H9 (cell line): ENCODE measurements around the gene BCO1. TPM values are rescaled to one million over a fixed set of nuclear protein-coding genes. Genes with fewer than 3 reads are reported as not detected.

Source experiments
- DNase-seq: peaks from one replicate; pipeline ENCODE4 v3.0.0-alpha.2; 2017
- H2AFZ ChIP-seq: one replicate; pipeline ENCODE4 v1.6.1; 2013; ENCODE audit warnings: mild to moderate bottlenecking, low read length, control low read depth, moderate library complexity
- H2AK5ac ChIP-seq: 2 replicates; pipeline ENCODE4 v1.6.1; 2013; ENCODE audit warnings: low read length, control low read depth, mixed read lengths; ENCODE audit not compliant: insufficient read length
- H2BK120ac ChIP-seq: one replicate; pipeline ENCODE4 v1.6.1; 2013; ENCODE audit warnings: low read depth, mild to moderate bottlenecking, low read length, control low read depth, inconsistent platforms; ENCODE audit not compliant: poor library complexity, severe bottlenecking
- H2BK12ac ChIP-seq: 2 replicates; pipeline ENCODE4 v1.6.1; 2013; ENCODE audit warnings: low read length, control low read depth, mixed read lengths, low read depth; ENCODE audit not compliant: insufficient read length
- H2BK15ac ChIP-seq: 2 replicates; pipeline ENCODE4 v1.6.1; 2013; ENCODE audit warnings: low read depth, low read length, control low read depth
- H2BK20ac ChIP-seq: one replicate; pipeline ENCODE4 v1.6.1; 2013; ENCODE audit warnings: low read depth, mild to moderate bottlenecking, low read length, control low read depth, inconsistent platforms; ENCODE audit not compliant: poor library complexity, severe bottlenecking
- H2BK5ac ChIP-seq: 2 replicates; pipeline ENCODE4 v1.6.1; 2013; ENCODE audit warnings: low read length, control low read depth, mixed read lengths; ENCODE audit not compliant: insufficient read length
- H3K14ac ChIP-seq: 2 replicates; pipeline ENCODE4 v1.6.1; 2013; ENCODE audit warnings: low read length, control low read depth; ENCODE audit not compliant: insufficient read depth
- H3K18ac ChIP-seq: 2 replicates; pipeline ENCODE4 v1.6.1; 2013; ENCODE audit warnings: low read depth, mild to moderate bottlenecking, mixed read lengths, low read length, control low read depth; ENCODE audit not compliant: insufficient read length
- H3K23ac ChIP-seq: 2 replicates; pipeline ENCODE4 v1.6.1; 2013; ENCODE audit warnings: low read length, control low read depth, mixed read lengths, low read depth; ENCODE audit not compliant: insufficient read length
- H3K23me2 ChIP-seq: 2 replicates; pipeline ENCODE4 v1.6.1; 2013; ENCODE audit warnings: low read depth, mild to moderate bottlenecking, mixed read lengths, low read length, control low read depth; ENCODE audit not compliant: insufficient read length, poor library complexity, severe bottlenecking
- H3K27ac ChIP-seq: 2 replicates; pipeline ENCODE4 v1.5.1; 2013; ENCODE audit warnings: low read length, control low read depth, mixed read lengths, low read depth; ENCODE audit not compliant: insufficient read length
- H3K27me3 ChIP-seq: 2 replicates; pipeline ENCODE4 v1.6.1; 2013; ENCODE audit warnings: low read length, control low read depth, inconsistent platforms; ENCODE audit not compliant: insufficient read depth
- H3K4ac ChIP-seq: 2 replicates; pipeline ENCODE4 v1.6.1; 2013; ENCODE audit warnings: low read depth, mild to moderate bottlenecking, control low read depth, inconsistent platforms, low read length, moderate library complexity
- H3K4me1 ChIP-seq: 2 replicates; pipeline ENCODE4 v1.6.1; 2013; ENCODE audit warnings: low read length, control low read depth, inconsistent platforms; ENCODE audit not compliant: insufficient read depth
- H3K4me2 ChIP-seq: 2 replicates; pipeline ENCODE4 v1.6.1; 2013; ENCODE audit warnings: low read length, control low read depth, mixed read lengths; ENCODE audit not compliant: insufficient read length, insufficient read depth
- H3K56ac ChIP-seq: 2 replicates; pipeline ENCODE4 v1.6.1; 2013; ENCODE audit warnings: low read depth, mild to moderate bottlenecking, mixed read lengths, low read length, control low read depth; ENCODE audit not compliant: insufficient read length
- H3K79me1 ChIP-seq: 2 replicates; pipeline ENCODE4 v1.6.1; 2013; ENCODE audit warnings: low read depth, mild to moderate bottlenecking, moderate library complexity, low read length, control low read depth, inconsistent platforms; ENCODE audit not compliant: insufficient read depth, poor library complexity, severe bottlenecking
- H3K79me2 ChIP-seq: 2 replicates; pipeline ENCODE4 v1.6.1; 2013; ENCODE audit warnings: low read length, control low read depth, inconsistent platforms; ENCODE audit not compliant: insufficient read depth
- H3K9ac ChIP-seq: 2 replicates; pipeline ENCODE4 v1.6.1; 2013; ENCODE audit warnings: low read length, control low read depth, mixed read lengths; ENCODE audit not compliant: insufficient read length; ENCODE audit errors: extremely low read depth
- H3K9me3 ChIP-seq: one replicate; pipeline ENCODE4 v1.6.1; 2013; ENCODE audit warnings: low read depth, low read length, inconsistent platforms; ENCODE audit not compliant: control insufficient read depth
- H3T11ph ChIP-seq: one replicate; pipeline ENCODE4 v1.6.1; 2013; ENCODE audit warnings: mild to moderate bottlenecking, low read length, control low read depth, inconsistent platforms
- H4K20me1 ChIP-seq: one replicate; pipeline ENCODE4 v1.6.1; 2013; ENCODE audit not compliant: control insufficient read depth, insufficient read length, insufficient read depth
- H4K5ac ChIP-seq: 2 replicates; pipeline ENCODE4 v1.6.1; 2013; ENCODE audit warnings: low read depth, mild to moderate bottlenecking, mixed read lengths, low read length, control low read depth; ENCODE audit not compliant: insufficient read length
- H4K8ac ChIP-seq: replicated peaks from 2 replicates; pipeline ENCODE4 v1.6.1; 2013; ENCODE audit warnings: low read length, control low read depth, mixed read lengths, low read depth; ENCODE audit not compliant: insufficient read length
- H4K91ac ChIP-seq: 2 replicates; pipeline ENCODE4 v1.6.1; 2013; ENCODE audit warnings: low read depth, mild to moderate bottlenecking, moderate library complexity, mixed read lengths, low read length, control low read depth; ENCODE audit not compliant: insufficient read length
- H3K27ac Mint-ChIP-seq, 3 experiments: 2 replicates in 2 of 3; 3 replicates in 1 of 3; pipeline ENCODE4 v1.8.0; 2020 to 2021; ENCODE audit warnings: mixed read lengths in 3 of 3, mild to moderate bottlenecking in 1 of 3, moderate library complexity in 1 of 3
- H3K27me3 Mint-ChIP-seq: 2 replicates; pipeline ENCODE4 v1.8.0; 2021; ENCODE audit warnings: low read depth, mild to moderate bottlenecking, moderate library complexity, mixed read lengths
- H3K36me3 Mint-ChIP-seq, 3 experiments: 2 replicates in 2 of 3; 3 replicates in 1 of 3; pipeline ENCODE4 v1.8.0; 2020 to 2021; ENCODE audit warnings: low read depth in 3 of 3, mixed read lengths in 3 of 3; ENCODE audit not compliant: insufficient read depth in 1 of 3
- H3K4me1 Mint-ChIP-seq, 2 experiments: 2 replicates each; pipeline ENCODE4 v1.8.0; 2020; ENCODE audit warnings: mixed read lengths in 2 of 2
- H3K4me3 Mint-ChIP-seq, 2 experiments: 2 replicates in 1 of 2; 3 replicates in 1 of 2; pipeline ENCODE4 v1.8.0; 2020 to 2021; ENCODE audit warnings: mild to moderate bottlenecking in 2 of 2, mixed read lengths in 2 of 2, moderate library complexity in 1 of 2
- H3K9me3 Mint-ChIP-seq, 2 experiments: 2 replicates in 1 of 2; 3 replicates in 1 of 2; pipeline ENCODE4 v1.8.0; 2020; ENCODE audit warnings: mild to moderate bottlenecking in 2 of 2, mixed read lengths in 2 of 2, moderate library complexity in 1 of 2
- WGBS: extraction: QIAGEN DNeasy Blood & Tissue Kit; methylation state at CpG from one replicate; pipeline ENCODE4 v1.1.7; 2013; ENCODE audit warnings: missing lambda C conversion rate, low lambda C conversion rate, mixed read lengths; ENCODE audit not compliant: insufficient read length; ENCODE audit errors: extremely low coverage; 5-methylcytosine and 5-hydroxymethylcytosine counted together
- total RNA-seq: library from RNA; stranded (reverse); gene quantifications from 2 replicates; pipeline ENCODE4 v1.2.1, GENCODE V29; 2021
- TF ChIP-seq, protein P1 (sequence below): fragments of 200-600 bp; sonication (generic); conservative IDR thresholded peaks from 3 replicates; pipeline ENCODE4 v1.8.0; 2021; ENCODE audit warnings: antibody characterized with exemption, mild to moderate bottlenecking

BCO1 gene
- total RNA-seq, 1 experiment from 2014 or later = not detected

DNA sequence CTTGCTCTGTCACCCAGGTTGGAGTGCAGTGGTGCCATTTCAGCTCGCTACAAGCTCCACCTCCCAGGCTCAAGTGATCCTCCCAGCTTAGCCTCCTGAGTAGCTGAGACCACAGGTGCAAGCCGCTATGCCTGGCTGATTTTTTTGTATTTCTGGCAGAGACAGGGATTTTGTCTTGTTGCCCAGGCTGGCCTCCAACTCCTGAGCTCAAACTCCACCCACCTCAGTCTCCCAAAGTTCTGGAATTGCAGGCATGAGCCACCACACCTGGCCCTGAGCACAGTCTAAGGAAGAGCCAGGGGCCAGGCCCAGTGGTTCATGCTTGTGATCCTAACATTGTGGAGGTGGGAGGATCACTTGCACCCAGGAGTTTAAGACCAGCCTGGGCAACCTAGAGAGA, 21.8 kb upstream of the BCO1 start:
- Mint-ChIP-seq H3K27me3 (no peaks in the 10 kb centered on the region), H3K36me3 (no peaks in the 10 kb centered on the region), H3K4me3 (no peak overlapping the region), H3K4me1 (peaks cover 9 to 13% of the 10 kb centered on the region in 2 experiments), H3K9me3 (no peaks in the 10 kb centered on the region), H3K27ac (no peak overlapping the region)
- no peaks in the 10 kb centered on the region for H3K79me1 ChIP-seq
- no peak overlapping the region for H2AFZ ChIP-seq
- H3K23me2 ChIP-seq = no peaks in the 10 kb centered on the region
- H3K56ac ChIP-seq = no peak overlapping the region
- H3K9ac ChIP-seq = no peak overlapping the region
- no peaks in the 10 kb centered on the region for H3K9me3 ChIP-seq
- H3K79me2 ChIP-seq = no peaks in the 10 kb centered on the region
- H3K14ac ChIP-seq = no peak overlapping the region
- no peak overlapping the region for H2AK5ac ChIP-seq
- TF ChIP-seq, protein P1, sequence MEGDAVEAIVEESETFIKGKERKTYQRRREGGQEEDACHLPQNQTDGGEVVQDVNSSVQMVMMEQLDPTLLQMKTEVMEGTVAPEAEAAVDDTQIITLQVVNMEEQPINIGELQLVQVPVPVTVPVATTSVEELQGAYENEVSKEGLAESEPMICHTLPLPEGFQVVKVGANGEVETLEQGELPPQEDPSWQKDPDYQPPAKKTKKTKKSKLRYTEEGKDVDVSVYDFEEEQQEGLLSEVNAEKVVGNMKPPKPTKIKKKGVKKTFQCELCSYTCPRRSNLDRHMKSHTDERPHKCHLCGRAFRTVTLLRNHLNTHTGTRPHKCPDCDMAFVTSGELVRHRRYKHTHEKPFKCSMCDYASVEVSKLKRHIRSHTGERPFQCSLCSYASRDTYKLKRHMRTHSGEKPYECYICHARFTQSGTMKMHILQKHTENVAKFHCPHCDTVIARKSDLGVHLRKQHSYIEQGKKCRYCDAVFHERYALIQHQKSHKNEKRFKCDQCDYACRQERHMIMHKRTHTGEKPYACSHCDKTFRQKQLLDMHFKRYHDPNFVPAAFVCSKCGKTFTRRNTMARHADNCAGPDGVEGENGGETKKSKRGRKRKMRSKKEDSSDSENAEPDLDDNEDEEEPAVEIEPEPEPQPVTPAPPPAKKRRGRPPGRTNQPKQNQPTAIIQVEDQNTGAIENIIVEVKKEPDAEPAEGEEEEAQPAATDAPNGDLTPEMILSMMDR = no peak
- H4K5ac ChIP-seq = no peak overlapping the region
- H3K4me2 ChIP-seq = no peak overlapping the region
- no peak overlapping the region for H3K18ac ChIP-seq
- no peak overlapping the region for H2BK12ac ChIP-seq
- H3K4ac ChIP-seq = no peak overlapping the region
- H2BK15ac ChIP-seq = no peak overlapping the region
- H4K8ac ChIP-seq = no peak overlapping the region
- H2BK120ac ChIP-seq = no peak overlapping the region
- H3K23ac ChIP-seq = no peak overlapping the region
- no peaks in the 10 kb centered on the region for H3K27me3 ChIP-seq
- H3K27ac ChIP-seq = no peak overlapping the region
- no peak overlapping the region for H2BK5ac ChIP-seq
- WGBS = no CpG with 5 or more reads among the region's 2 CpGs
- no peak overlapping the region for H3T11ph ChIP-seq
- DNase-seq = no peak
- H4K20me1 ChIP-seq = no peaks in the 10 kb centered on the region
- H2BK20ac ChIP-seq = no peak overlapping the region
- H3K4me1 ChIP-seq = no peaks in the 10 kb centered on the region
- no peak overlapping the region for H4K91ac ChIP-seq
